Measurements from ENCODE around the gene UBTD1. TPM values are rescaled to one million over a fixed set of nuclear protein-coding genes. Genes with fewer than 3 reads are reported as not detected.

The UBTD1 gene
- total RNA-seq, 1 experiment from 2014 or later: 14.8 TPM

DNA sequence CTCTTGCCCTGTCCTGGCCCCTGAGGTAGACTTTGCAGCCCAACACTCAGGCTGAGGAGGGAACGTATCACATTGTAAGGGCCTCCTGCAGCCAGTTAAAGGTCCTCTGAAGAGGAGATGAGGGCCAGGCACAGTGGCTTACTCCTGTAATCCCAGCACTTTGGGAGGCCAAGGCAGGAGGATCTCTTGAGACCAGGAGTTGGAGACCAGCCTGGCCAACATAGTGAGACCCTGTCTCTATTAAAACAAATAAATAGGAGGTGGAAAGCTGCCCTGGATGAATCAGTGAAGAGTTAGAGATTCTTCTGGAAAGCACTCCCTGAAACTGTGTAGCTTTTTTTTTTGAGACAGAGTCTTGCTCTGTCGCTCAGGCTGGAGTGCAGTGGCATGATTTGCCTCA is 88.5 kb downstream of the UBTD1 start:
- H3K4me1 ChIP-seq (replicated peaks): peaks cover 7% of the 10 kb centered on the region
- DNase-seq (ENCODE audit: low read depth in 1 of 2, low spot score in 2 of 2): no peak
- no peak overlapping the region for H3K27ac ChIP-seq
- H3K36me3 ChIP-seq: no peaks in the 10 kb centered on the region
- H3K27me3 ChIP-seq (replicated peaks): no peaks in the 10 kb centered on the region
- no peaks in the 10 kb centered on the region for H3K9me3 ChIP-seq (replicated peaks)
- no peak overlapping the region for H3K4me3 ChIP-seq

DNA sequence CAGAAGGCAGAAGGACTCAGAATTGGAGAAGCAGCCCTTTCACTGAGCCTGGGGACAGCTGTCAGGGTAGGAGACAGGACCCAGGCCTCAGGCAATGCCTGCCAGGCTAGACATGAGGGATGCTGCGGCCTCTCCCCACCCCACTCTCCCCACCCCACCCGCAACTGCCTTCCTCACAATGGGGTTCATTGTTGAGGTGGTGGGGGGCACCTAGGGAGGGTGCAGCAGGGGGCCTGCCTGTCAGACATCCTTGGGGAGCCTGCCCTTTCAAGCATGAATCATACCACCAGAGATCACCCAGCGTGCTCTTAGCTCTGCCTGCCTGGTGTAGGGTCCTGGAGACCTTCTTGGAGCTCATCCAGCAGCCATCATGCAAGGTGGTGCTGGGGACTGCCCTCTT is 90.8 kb downstream of the UBTD1 start, which contains the start of gene C10orf62:
Gene C10orf62, plus strand, starts transcription at position 243 of the 400 bp plus-strand sequence. CDS start 177 bp downstream, outside the sequence.
- Histone ChIP-seq H3K4me3 (no peak within 1 kb of the TSS), H3K36me3 (no peaks in the 10 kb centered on the region)
- no peak for DNase-seq (ENCODE audit: low read depth in 1 of 2, low spot score in 2 of 2)

DNA sequence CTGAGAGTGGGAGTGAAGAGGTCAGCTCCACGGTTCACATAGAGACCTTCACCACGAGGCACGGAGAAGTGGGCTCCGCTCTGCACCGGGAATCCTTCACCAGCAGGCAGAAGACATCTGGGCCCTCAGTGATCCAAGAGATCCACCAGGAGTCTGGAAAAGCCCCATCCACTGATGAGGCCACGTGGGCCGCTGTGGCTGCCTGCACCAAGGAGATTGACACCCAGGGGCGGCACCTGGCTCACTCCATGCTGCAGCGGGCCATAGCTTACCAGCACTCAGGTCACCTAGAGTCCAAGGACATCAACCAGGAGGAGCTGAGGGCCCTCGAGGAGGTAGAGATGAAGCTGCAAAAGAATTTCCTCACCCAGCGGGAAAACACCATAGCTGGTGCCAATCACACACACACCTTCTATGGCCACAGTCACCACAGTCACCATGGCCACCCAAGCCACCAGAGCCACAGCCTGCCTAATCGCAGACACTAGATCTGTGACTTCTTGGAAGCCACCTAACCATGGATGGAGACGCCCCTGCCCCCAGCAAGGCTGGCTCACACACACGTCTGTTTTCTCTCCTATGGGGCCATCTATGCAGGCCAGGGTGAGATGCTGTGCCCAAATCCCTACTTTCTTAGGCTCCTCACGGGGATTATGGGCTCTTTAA is 91.5 kb downstream of the UBTD1 start:
- no peaks in the 10 kb centered on the region for H3K36me3 ChIP-seq
- H3K27me3 ChIP-seq (replicated peaks): no peaks in the 10 kb centered on the region
- H3K27ac ChIP-seq: no peak overlapping the region
- H3K4me3 ChIP-seq: no peak overlapping the region
- no peak for DNase-seq (ENCODE audit: low read depth in 1 of 2, low spot score in 2 of 2)
- H3K4me1 ChIP-seq (replicated peaks): no peaks in the 10 kb centered on the region; the same call in 1 of the 2 replicates
- H3K9me3 ChIP-seq (replicated peaks): no peaks in the 10 kb centered on the region

More for the DNA sequence above, 90.8 kb downstream of the UBTD1 start, which contains the start of gene C10orf62:
- H3K27ac ChIP-seq: no peak within 1 kb of the TSS
- no peaks in the 10 kb centered on the region for H3K9me3 ChIP-seq (replicated peaks)
- H3K27me3 ChIP-seq (replicated peaks): no peaks in the 10 kb centered on the region
- no peaks in the 10 kb centered on the region for H3K4me1 ChIP-seq (replicated peaks)

DNA sequence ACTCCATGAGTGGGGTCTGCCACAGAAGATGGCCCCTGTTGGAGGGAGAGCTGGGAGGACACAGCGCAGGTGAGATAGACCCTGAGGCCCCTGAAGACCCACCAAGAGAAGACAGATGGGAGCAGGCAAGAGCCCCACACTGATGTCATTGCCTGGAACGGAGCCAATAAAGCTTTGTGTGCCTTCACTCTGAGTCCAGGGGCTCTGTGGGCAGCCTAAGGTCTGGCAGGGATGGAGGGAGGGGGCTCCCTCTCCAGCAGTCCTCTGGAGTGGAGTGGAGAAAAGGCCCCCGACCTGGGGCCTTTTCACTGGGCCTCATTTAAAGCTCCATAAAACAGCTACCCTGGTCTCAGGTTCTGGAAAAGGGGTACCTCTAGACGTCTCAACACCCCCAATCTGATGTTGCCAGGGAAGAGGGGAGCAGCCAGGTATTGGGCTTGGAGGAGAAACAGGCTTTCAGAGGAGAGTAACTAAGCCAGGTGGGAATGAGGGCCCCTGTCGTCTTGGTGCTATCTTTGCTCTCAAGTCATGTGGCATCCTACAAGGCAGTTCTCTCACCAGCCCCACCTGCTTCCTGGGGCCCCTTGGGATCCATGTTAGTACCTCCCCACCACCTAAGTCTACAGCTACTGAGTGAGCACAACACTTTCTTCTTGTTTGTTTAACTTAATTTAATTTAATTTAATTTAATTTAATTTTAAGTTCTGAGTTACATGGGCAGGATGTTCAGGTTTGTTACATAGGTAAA is 92.2 kb downstream of the UBTD1 start:
- no peak for DNase-seq (ENCODE audit: low read depth in 1 of 2, low spot score in 2 of 2)
- Histone ChIP-seq H3K36me3 (no peaks in the 10 kb centered on the region), H3K27ac (no peak overlapping the region), H3K27me3 (replicated peaks) (no peaks in the 10 kb centered on the region), H3K4me3 (no peak overlapping the region), H3K4me1 (replicated peaks) (peaks cover 4% of the 10 kb centered on the region), H3K9me3 (replicated peaks) (no peaks in the 10 kb centered on the region)

DNA sequence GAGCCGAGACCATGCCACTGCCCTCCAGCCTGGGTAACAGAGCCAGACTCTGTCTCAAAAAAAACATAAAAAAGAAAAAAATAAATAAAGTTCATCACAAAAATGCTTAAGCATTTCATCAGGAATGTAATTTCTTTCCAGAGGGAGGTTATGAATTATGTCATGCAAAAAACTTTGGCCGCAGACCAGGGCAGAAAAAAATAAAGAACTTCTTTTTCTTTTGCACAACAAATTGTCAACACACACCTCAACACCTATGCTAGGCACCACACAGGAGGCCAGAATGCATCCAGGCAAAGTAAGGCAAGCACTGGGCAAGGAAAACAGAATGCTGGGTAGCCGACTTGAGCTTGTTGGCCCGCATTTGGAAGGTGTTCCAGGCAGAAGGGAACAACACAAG is 94.7 kb downstream of the UBTD1 start:
- DNase-seq (ENCODE audit: low read depth in 1 of 2, low spot score in 2 of 2): no peak
- Histone ChIP-seq H3K9me3 (replicated peaks) (no peaks in the 10 kb centered on the region), H3K27me3 (replicated peaks) (no peaks in the 10 kb centered on the region), H3K27ac (no peak overlapping the region), H3K4me3 (no peak overlapping the region), H3K4me1 (replicated peaks) (peaks cover 25% of the 10 kb centered on the region), H3K36me3 (no peaks in the 10 kb centered on the region)

DNA sequence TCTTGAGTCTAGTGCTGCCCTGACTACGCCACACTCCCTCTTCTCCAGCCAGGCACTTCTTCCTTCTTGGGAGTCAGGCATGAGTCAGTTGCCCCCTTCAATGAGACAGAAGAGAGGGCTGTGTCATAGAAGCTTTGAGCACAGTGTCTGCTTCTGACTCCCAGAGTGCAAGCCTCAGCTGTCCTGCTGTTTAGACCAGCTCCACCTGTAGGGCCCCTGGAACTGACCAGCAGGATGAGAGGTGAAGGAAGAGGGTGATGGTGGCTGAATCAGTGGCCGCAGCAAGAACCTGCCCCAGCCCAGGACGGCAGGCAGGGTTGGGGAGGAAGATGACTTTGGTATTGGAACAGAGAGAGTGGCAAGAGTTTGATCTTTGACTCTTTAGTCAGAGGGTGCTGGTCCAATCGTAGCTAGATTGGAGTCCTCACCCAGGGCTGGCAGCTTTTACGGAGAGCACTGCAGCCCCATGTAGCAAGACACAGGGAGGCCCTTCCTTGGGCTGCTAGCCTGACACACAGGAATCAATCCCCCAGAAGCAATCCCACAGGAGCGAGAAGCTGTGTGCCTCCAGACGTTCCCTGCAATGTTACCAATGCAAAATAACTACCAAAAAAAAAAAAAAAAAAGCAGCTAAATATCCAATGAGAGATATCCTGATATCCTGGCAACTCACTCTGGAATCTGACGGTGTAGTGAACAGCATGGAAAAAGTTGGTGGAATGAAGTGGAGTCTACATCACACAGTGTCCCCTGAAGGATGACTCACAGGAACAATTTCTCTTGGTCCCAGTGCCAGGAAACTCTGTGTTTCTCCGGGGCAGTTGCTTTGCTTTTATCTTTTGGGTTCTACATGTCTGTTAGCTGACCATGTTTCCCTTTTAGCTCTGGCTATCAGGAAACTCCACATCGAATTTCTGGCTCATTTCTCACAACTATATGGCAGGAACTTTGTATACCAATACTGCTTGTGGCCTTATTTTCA is 97.7 kb downstream of the UBTD1 start:
- peak; percentile 61 to 62 for DNase-seq (ENCODE audit: low read depth in 1 of 2, low spot score in 2 of 2)
- H3K9me3 ChIP-seq (replicated peaks): no peaks in the 10 kb centered on the region
- H3K4me3 ChIP-seq: no peak overlapping the region
- no peaks in the 10 kb centered on the region for H3K27me3 ChIP-seq (replicated peaks)
- no peaks in the 10 kb centered on the region for H3K36me3 ChIP-seq
- H3K27ac ChIP-seq: peak overlapping the region; percentile 22; the same call in 1 of the 2 replicates
- H3K4me1 ChIP-seq (replicated peaks): peaks cover 25% of the 10 kb centered on the region

DNA sequence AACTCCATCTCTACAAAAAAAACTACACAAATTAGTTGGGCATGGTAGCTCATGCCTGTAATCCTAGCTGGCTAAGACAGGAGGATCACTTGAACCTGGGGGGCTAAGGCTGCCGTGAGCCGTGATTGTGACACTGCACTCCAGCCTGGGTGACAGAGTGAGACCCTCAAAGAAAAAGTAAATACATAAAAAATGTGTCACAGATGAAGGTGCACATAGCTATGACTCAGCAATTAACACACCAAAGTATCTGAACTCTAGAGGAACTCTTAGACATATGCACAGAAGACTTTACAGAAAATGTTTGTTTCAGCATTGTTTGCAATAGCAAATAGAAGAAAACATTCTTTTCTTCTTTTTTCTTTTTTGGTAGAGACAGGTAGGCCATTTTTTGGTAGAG is 99.1 kb downstream of the UBTD1 start:
- peaks cover 25% of the 10 kb centered on the region for H3K4me1 ChIP-seq (replicated peaks)
- H3K9me3 ChIP-seq (replicated peaks): no peaks in the 10 kb centered on the region
- H3K4me3 ChIP-seq: no peak overlapping the region
- H3K27me3 ChIP-seq (replicated peaks): no peaks in the 10 kb centered on the region
- no peak overlapping the region for H3K27ac ChIP-seq
- no peak for DNase-seq (ENCODE audit: low read depth in 1 of 2, low spot score in 2 of 2)
- H3K36me3 ChIP-seq: no peaks in the 10 kb centered on the region

DNA sequence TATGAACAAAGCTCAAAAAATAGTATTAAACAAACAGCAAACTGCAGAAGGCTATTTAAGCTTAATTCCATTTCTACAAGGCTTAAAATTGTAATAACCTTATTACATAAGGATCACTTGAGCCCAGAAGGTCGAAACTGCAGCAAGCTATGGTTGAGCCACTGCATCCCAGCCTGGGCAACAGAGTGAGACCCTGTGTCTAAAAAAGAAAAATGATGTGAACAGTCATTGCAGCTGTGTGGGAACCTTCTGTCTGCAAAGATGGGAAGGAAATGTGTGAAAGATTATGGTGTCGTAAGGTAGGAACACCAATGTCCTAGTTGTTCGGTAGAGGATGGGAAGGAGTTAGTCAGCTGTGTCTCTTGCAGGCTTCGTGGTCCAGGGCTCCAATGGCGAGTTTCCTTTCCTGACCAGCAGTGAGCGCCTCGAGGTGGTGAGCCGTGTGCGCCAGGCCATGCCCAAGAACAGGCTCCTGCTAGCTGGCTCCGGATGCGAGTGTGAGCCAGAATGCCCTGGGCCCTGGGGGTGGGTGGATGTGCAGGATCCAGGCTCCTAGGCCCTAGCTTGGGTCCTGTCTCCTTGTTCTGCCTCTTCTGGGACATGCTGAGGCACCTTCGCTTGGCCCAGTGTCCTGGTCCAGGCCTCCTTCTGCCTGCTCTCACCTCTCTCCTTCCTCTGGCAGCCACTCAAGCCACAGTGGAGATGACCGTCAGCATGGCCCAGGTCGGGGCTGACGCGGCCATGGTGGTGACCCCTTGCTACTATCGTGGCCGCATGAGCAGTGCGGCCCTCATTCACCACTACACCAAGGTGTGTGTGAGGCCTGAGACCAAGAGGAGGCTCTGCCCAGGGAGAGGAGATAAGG is 99.9 kb downstream of the UBTD1 start:
- H3K27me3 ChIP-seq (replicated peaks): no peaks in the 10 kb centered on the region
- DNase-seq (ENCODE audit: low read depth in 1 of 2, low spot score in 2 of 2): no peak
- H3K27ac ChIP-seq: no peak overlapping the region

DNA sequence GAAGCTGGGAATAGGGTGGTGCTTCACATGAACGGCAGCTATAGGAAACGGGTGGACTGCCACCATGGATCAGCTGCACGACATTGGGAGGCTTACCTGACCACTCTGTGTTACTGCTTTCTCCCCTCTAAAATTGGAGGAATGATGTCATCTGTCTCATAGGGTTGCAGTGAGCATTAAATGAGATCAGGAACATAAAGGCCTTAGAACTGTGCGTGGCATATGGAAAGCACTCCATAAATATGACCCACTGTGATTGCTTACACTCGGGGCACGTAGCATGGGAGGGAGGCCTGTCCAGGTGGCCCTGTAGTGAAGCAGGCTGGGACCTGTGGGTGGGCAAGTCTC is 100.5 kb downstream of the UBTD1 start:
- DNase-seq (ENCODE audit: low read depth in 1 of 2, low spot score in 2 of 2): no peak
- H3K36me3 ChIP-seq: no peaks in the 10 kb centered on the region

More for the DNA sequence above, 99.9 kb downstream of the UBTD1 start:
- peaks cover 25% of the 10 kb centered on the region for H3K4me1 ChIP-seq (replicated peaks)
- H3K4me3 ChIP-seq: no peak overlapping the region
- no peaks in the 10 kb centered on the region for H3K36me3 ChIP-seq
- H3K9me3 ChIP-seq (replicated peaks): no peaks in the 10 kb centered on the region

DNA sequence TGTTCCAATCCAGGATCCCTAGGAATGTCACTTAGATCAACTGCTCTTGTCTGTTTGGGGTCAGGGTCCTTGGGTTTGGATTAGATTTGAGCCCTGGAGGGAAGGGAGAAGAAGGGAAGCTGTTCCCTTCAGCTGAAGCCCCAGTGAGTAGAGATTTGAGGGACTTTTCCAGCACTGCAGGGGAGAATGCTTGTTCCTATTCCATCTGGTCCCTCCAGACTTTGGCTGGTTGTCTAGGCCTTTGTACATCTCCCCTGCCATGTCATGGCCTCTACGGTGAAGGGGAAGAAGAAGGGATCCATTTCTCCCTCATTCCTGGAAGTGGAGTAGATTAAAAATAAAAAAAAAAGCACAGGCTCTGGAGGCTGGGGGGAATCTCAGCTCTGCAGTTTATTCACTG is 101.9 kb downstream of the UBTD1 start:
- Histone ChIP-seq H3K9me3 (replicated peaks) (no peaks in the 10 kb centered on the region), H3K27ac (no peak overlapping the region), H3K36me3 (no peaks in the 10 kb centered on the region), H3K27me3 (replicated peaks) (no peaks in the 10 kb centered on the region), H3K4me3 (no peak overlapping the region), H3K4me1 (replicated peaks) (peaks cover 24% of the 10 kb centered on the region)
- no peak for DNase-seq (ENCODE audit: low read depth in 1 of 2, low spot score in 2 of 2)

More for the DNA sequence above, 100.5 kb downstream of the UBTD1 start:
- Histone ChIP-seq H3K4me1 (replicated peaks) (peaks cover 25% of the 10 kb centered on the region), H3K9me3 (replicated peaks) (no peaks in the 10 kb centered on the region), H3K27me3 (replicated peaks) (no peaks in the 10 kb centered on the region), H3K4me3 (no peak overlapping the region), H3K27ac (no peak overlapping the region)

DNA sequence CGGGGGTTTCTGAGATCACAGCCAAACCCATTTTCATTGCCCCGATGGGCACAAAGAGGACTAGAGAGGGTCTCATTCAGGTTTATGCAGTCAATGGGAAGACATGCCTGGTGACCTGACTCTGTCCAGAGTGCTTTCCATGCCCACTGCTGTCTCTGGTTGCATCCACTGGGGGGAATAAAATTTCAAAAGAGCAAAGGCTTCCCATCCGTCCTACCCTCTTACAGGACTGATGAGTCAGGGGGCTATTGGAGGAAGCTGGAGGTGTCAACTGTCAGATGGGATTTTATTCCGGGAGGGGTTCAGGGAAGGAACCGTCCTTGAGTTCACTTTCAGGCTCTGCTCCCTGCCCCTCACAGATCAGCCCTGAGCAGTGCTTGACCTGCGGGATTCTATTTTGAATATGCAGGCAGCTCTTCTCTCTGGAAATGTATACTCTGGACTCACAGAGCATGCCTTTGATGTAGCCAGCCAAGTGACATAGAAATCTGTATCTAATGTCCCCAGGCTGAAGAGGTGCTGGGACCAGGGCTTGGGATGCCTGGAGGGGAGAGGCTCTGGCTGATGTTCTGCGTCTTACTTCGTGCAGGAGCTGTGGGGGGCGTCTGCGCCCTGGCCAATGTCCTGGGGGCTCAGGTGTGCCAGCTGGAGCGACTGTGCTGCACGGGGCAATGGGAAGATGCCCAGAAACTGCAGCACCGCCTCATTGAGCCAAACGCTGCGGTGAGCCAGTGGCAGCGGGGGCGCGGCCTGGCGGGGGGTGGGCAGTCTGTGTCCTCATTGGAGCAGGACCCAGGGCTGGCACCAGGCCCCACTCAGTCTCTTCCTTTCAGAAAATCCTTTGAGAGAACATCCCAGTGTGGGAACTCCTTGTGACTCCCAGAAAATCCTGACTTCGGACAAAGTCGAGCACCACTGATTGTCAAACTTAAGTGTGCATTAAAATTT is 102.8 kb downstream of the UBTD1 start:
- Histone ChIP-seq H3K4me1 (replicated peaks) (peaks cover 15% of the 10 kb centered on the region), H3K36me3 (no peaks in the 10 kb centered on the region), H3K27ac (no peak overlapping the region), H3K27me3 (replicated peaks) (no peaks in the 10 kb centered on the region), H3K9me3 (replicated peaks) (no peaks in the 10 kb centered on the region), H3K4me3 (no peak overlapping the region)
- DNase-seq (ENCODE audit: low read depth in 1 of 2, low spot score in 2 of 2): no peak

DNA sequence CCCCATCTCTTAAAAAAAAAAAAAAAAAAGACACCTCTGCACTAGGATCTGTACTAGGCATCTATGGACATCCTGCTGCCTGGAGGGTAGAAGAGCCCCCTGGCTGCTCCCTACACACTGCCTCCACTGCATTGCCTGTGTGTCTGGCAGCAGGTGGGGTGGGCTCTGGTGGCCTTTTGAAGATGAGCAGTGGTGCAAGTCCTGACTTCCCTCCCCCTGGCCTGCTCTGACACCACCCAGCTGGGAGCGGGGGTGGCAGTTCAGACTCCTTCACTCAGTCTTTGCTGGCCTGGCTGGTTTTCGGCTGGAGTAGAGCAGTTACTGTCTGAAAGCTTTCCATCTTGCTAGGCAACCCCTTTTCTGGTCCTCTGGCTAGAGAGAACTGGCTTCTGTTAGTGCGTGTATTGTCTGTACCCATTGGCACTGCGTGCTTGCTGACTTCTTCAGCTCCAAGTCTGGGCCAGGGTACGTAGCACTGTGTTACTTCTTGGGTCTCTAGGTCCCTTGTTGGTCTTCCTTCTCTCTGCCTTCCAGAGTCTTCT is 108.4 kb downstream of the UBTD1 start:
- no peaks in the 10 kb centered on the region for H3K27me3 ChIP-seq (replicated peaks)
- DNase-seq (ENCODE audit: low read depth in 1 of 2, low spot score in 2 of 2): no peak
- no peaks in the 10 kb centered on the region for H3K36me3 ChIP-seq

More for the DNA sequence above, 108.4 kb downstream of the UBTD1 start:
- H3K27ac ChIP-seq: no peak overlapping the region
- no peaks in the 10 kb centered on the region for H3K4me1 ChIP-seq (replicated peaks)
- H3K9me3 ChIP-seq (replicated peaks): no peaks in the 10 kb centered on the region
- H3K4me3 ChIP-seq: no peak overlapping the region

Measured in SJSA1 (cell line).